H1 (cell line): ENCODE data around the gene LPAR3. TPM values are rescaled to one million over a fixed set of nuclear protein-coding genes. Genes with fewer than 3 reads are reported as not detected.

Experiments
- BACH1 ChIP-seq: IDR thresholded peaks from 2 replicates; pipeline ENCODE4 v1.6.1; 2012; ENCODE audit warnings: low read length, improper control_type of control experiment
- BCL11A ChIP-seq, 2 experiments: IDR thresholded peaks; one replicate each; pipeline ENCODE4 v1.6.1; 2011; ENCODE audit warnings: low read depth in 2 of 2, low read length in 2 of 2, mild to moderate bottlenecking in 2 of 2
- CHD1 ChIP-seq: IDR thresholded peaks from 2 replicates; pipeline ENCODE4 v1.6.1; 2012; ENCODE audit warnings: low read depth, low read length, improper control_type of control experiment
- CTBP2 ChIP-seq: IDR thresholded peaks from 2 replicates; pipeline ENCODE4 v1.7.0; 2011; ENCODE audit warnings: borderline replicate concordance, mild to moderate bottlenecking, moderate library complexity, mixed read lengths, low read length; ENCODE audit not compliant: insufficient read depth, insufficient read length
- EZH2 ChIP-seq: fragments of 200-600 bp; sonication (generic); IDR thresholded peaks from 2 replicates; pipeline ENCODE4 v1.7.1; 2012; ENCODE audit warnings: low read depth, mild to moderate bottlenecking, moderate library complexity, low read length, inconsistent platforms; ENCODE audit not compliant: severe bottlenecking
- POLR2AphosphoS5 ChIP-seq: IDR thresholded peaks from 2 replicates; pipeline ENCODE4 v1.6.1; 2011; ENCODE audit warnings: low read depth, low read length
- polyA plus RNA-seq, 7 experiments: library from polyadenylated mRNA; depleted of rRNA in 3 of 7; stranded (reverse) in 5 of 7; unstranded in 2 of 7; fragments of >200 nt in 5 of 7; fragments of 200-250 nt in 2 of 7; gene quantifications; 1 replicate in 5 of 7; 2 replicates in 1 of 7; 4 replicates in 1 of 7; pipeline versions ENCODE4 v1.2.1 to v1.2.3, GENCODE V29; 2011 to 2013; ENCODE audit warnings: missing spikeins in 2 of 7, mixed read lengths in 2 of 7
- total RNA-seq: library from RNA; stranded (reverse); fragmentation: NEBNext Ultra II Directional; extraction: Animal tissue kit (Norgen Biotek cat#: 25700); gene quantifications from 2 replicates; pipeline ENCODE4 v1.2.1, GENCODE V29; 2021
- TF ChIP-seq, protein P1 (sequence below): IDR thresholded peaks from 2 replicates; pipeline ENCODE4 v1.6.1; 2012; ENCODE audit warnings: low read length, inconsistent platforms
- TF ChIP-seq, protein P2 (sequence below): IDR thresholded peaks from 2 replicates; pipeline ENCODE4 v1.6.1; 2011; ENCODE audit warnings: low read length, improper control_type of control experiment

The LPAR3 gene
- total and polyA plus RNA-seq, 2 of the 8 experiments (the other 6 are each of a cell fraction or from before 2014, with no cell fraction given): 17.1 to 25.4 TPM

DNA sequence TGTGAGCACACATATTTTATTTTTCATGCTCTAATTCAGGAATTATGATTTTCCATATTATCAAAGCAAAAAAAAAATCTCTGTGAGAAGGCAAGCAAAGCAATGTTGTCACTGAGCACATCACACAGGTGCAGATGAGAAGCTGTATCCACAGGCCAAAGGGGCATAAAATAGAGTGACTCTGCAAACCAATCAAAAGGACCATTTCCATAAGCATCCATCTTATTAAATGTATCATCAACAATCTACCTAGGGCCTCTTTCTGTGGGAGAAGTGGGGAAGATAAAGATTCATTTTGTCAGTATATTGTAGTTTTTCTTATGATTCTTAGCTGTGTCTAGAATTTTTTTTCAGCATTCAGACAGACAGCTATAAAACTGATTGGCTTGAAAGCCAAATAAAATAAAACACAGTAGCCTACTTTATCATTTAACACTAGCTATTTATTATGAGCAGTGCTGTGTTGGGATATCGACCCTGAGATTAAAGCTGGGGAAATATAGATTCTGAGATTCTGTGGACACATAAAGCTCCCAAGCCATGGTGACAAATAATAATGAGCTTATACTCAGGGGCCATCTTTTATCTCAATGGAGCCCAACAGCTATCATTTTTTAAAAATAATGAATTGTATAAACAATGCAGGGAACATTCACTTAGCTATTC is 90.3 kb downstream of the LPAR3 start (continued):
- TF ChIP-seq, protein P1, sequence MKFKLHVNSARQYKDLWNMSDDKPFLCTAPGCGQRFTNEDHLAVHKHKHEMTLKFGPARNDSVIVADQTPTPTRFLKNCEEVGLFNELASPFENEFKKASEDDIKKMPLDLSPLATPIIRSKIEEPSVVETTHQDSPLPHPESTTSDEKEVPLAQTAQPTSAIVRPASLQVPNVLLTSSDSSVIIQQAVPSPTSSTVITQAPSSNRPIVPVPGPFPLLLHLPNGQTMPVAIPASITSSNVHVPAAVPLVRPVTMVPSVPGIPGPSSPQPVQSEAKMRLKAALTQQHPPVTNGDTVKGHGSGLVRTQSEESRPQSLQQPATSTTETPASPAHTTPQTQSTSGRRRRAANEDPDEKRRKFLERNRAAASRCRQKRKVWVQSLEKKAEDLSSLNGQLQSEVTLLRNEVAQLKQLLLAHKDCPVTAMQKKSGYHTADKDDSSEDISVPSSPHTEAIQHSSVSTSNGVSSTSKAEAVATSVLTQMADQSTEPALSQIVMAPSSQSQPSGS: no peak
- TF ChIP-seq BCL11A (IDR thresholded peaks at IDR 0.05; ENCODE audit: low read depth in 2 of 2, low read length in 2 of 2): no peak
- no peak for TF ChIP-seq CTBP2
- TF ChIP-seq EZH2: no peak
- no peak for TF ChIP-seq POLR2AphosphoS5
- TF ChIP-seq BACH1: no peak
- no peak for TF ChIP-seq CHD1
- TF ChIP-seq, protein P2, sequence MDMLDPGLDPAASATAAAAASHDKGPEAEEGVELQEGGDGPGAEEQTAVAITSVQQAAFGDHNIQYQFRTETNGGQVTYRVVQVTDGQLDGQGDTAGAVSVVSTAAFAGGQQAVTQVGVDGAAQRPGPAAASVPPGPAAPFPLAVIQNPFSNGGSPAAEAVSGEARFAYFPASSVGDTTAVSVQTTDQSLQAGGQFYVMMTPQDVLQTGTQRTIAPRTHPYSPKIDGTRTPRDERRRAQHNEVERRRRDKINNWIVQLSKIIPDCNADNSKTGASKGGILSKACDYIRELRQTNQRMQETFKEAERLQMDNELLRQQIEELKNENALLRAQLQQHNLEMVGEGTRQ: no peak
